IMR-90 (cell line): ENCODE data around the gene NFATC1. TPM values are rescaled to one million over a fixed set of nuclear protein-coding genes. Genes with fewer than 3 reads are reported as not detected.

ENCODE experiments used
- ATAC-seq: fragments of 200-7000 bp; cut with Tn5 transposase; 2 replicates; pipeline ENCODE4 v1.9.1; 2020; ENCODE audit warnings: low read depth, mild to moderate bottlenecking, moderate library complexity
- BruUV-seq: library from RNA; stranded (reverse); fragments of 400-500 nt; replicated peaks from 2 replicates; lab custom pipeline; 2021; lab: Mats Ljungman, UMichigan
- CTCF ChIA-PET: fragments of 300-600 bp; formaldehyde crosslinking; extraction: SDS; loops from one replicate; lab custom pipeline; 2021; ENCODE audit warnings: antibody characterized with exemption; lab: Yijun Ruan, JAX
- POLR2A ChIA-PET: fragments of 300-600 bp; sonication (Branson Sonifier 250); formaldehyde crosslinking; loops from one replicate; lab custom pipeline; 2022; ENCODE audit warnings: antibody characterized with exemption; ENCODE audit not compliant: unreplicated experiment; lab: Charles Lee
- DNase-seq: peaks from one replicate; pipeline ENCODE4 v3.0.0; 2013
- H2AFZ ChIP-seq: replicated peaks from 2 replicates; pipeline ENCODE3; 2013; ENCODE audit warnings: low read length, mild to moderate bottlenecking; ENCODE audit not compliant: poor library complexity
- H2AK5ac ChIP-seq: 2 replicates; pipeline ENCODE4 v1.6.1; 2013; ENCODE audit warnings: low read depth, low read length, inconsistent platforms
- H2AK9ac ChIP-seq: replicated peaks from 2 replicates; pipeline ENCODE3; 2013; ENCODE audit warnings: mild to moderate bottlenecking, low read depth, low read length, moderate library complexity; ENCODE audit not compliant: poor library complexity
- H2BK120ac ChIP-seq: 2 replicates; pipeline ENCODE4 v1.6.1; 2013; ENCODE audit warnings: low read depth, low read length, inconsistent platforms
- H2BK15ac ChIP-seq: 3 replicates; pipeline ENCODE4 v1.6.1; 2013; ENCODE audit warnings: low read depth, low read length, inconsistent platforms
- H2BK20ac ChIP-seq: 2 replicates; pipeline ENCODE4 v1.6.1; 2013; ENCODE audit warnings: low read depth, mild to moderate bottlenecking, inconsistent platforms, low read length, moderate library complexity
- H2BK5ac ChIP-seq: 2 replicates; pipeline ENCODE4 v1.6.1; 2013; ENCODE audit warnings: mild to moderate bottlenecking, low read depth, low read length, inconsistent platforms; ENCODE audit not compliant: poor library complexity, severe bottlenecking
- H3K14ac ChIP-seq: replicated peaks from 2 replicates; pipeline ENCODE4 v1.6.1; 2013; ENCODE audit warnings: low read depth, low read length, inconsistent platforms
- H3K18ac ChIP-seq: 2 replicates; pipeline ENCODE4 v1.6.1; 2013; ENCODE audit warnings: low read depth, low read length, control low read depth
- H3K23ac ChIP-seq: 2 replicates; pipeline ENCODE4 v1.6.1; 2013; ENCODE audit warnings: low read depth, low read length, inconsistent platforms
- H3K27ac ChIP-seq: 2 replicates; pipeline ENCODE4 v1.5.1; 2013; ENCODE audit warnings: mild to moderate bottlenecking, control low read depth, low read length; ENCODE audit not compliant: insufficient read depth
- H3K27me3 ChIP-seq: 2 replicates; pipeline ENCODE4 v1.6.1; 2013; ENCODE audit warnings: low read length; ENCODE audit not compliant: control insufficient read depth, insufficient read depth
- H3K36me3 ChIP-seq: 2 replicates; pipeline ENCODE4 v1.6.1; 2013; ENCODE audit warnings: low read length, mixed read lengths; ENCODE audit not compliant: control insufficient read depth, insufficient read depth
- H3K4ac ChIP-seq: 2 replicates; pipeline ENCODE4 v1.6.1; 2013; ENCODE audit warnings: low read depth, low read length, inconsistent platforms
- H3K4me1 ChIP-seq: 2 replicates; pipeline ENCODE4 v1.6.1; 2013; ENCODE audit warnings: low read length, mixed read lengths; ENCODE audit not compliant: control insufficient read depth, insufficient read depth
- H3K4me2 ChIP-seq: 2 replicates; pipeline ENCODE4 v1.6.1; 2013; ENCODE audit warnings: low read depth, mild to moderate bottlenecking, control low read depth, low read length, moderate library complexity
- H3K4me3 ChIP-seq: 2 replicates; pipeline ENCODE4 v1.5.1; 2013; ENCODE audit warnings: low read depth, mild to moderate bottlenecking, control low read depth, low read length, moderate library complexity; ENCODE audit not compliant: insufficient read depth
- H3K56ac ChIP-seq: 2 replicates; pipeline ENCODE4 v1.6.1; 2013; ENCODE audit warnings: low read length, inconsistent platforms; ENCODE audit not compliant: insufficient read depth; ENCODE audit errors: extremely low read depth
- H3K79me1 ChIP-seq, 2 experiments: 2 replicates each; pipeline ENCODE4 v1.6.1; 2013; ENCODE audit warnings: low read length in 2 of 2, inconsistent platforms in 1 of 2, low read depth in 1 of 2
- H3K9ac ChIP-seq: 2 replicates; pipeline ENCODE4 v1.6.1; 2013; ENCODE audit warnings: low read depth, low read length, control low read depth
- H3K9me1 ChIP-seq: 2 replicates; pipeline ENCODE4 v1.6.1; 2013; ENCODE audit warnings: low read length, inconsistent platforms; ENCODE audit not compliant: insufficient read depth
- H3K9me3 ChIP-seq: 2 replicates; pipeline ENCODE4 v1.6.1; 2013; ENCODE audit warnings: low read length; ENCODE audit not compliant: control insufficient read depth, insufficient read depth
- H4K20me1 ChIP-seq: 2 replicates; pipeline ENCODE4 v1.6.1; 2013; ENCODE audit warnings: low read length, inconsistent platforms; ENCODE audit not compliant: insufficient read depth
- H4K5ac ChIP-seq: 2 replicates; pipeline ENCODE4 v1.6.1; 2013; ENCODE audit warnings: mild to moderate bottlenecking, low read depth, low read length, control low read depth
- H4K8ac ChIP-seq, 2 experiments: 2 replicates each; pipeline ENCODE4 v1.6.1; 2013; ENCODE audit warnings: low read depth in 2 of 2, low read length in 2 of 2, control low read depth in 1 of 2, inconsistent platforms in 1 of 2
- H4K91ac ChIP-seq: 2 replicates; pipeline ENCODE4 v1.6.1; 2013; ENCODE audit warnings: low read depth, low read length, inconsistent platforms; ENCODE audit not compliant: insufficient read depth
- CEBPB ChIP-seq: IDR thresholded peaks from 2 replicates; pipeline ENCODE4 v1.6.1; 2012; ENCODE audit warnings: low read depth, low read length, improper control_type of control experiment
- MAZ ChIP-seq: IDR thresholded peaks from 2 replicates; pipeline ENCODE4 v1.6.1; 2012; ENCODE audit warnings: low read depth, mild to moderate bottlenecking, low read length, improper control_type of control experiment, moderate library complexity, borderline replicate concordance
- MXI1 ChIP-seq: IDR thresholded peaks from 2 replicates; pipeline ENCODE4 v1.6.1; 2012; ENCODE audit warnings: low read depth, mild to moderate bottlenecking, low read length, moderate library complexity, borderline replicate concordance
- NFE2L2 ChIP-seq: fragments of 150-350 bp; IDR thresholded peaks from 2 replicates; pipeline ENCODE4 v1.6.1; 2016; ENCODE audit warnings: low read depth, mild to moderate bottlenecking, low read length
- RCOR1 ChIP-seq: IDR thresholded peaks from 2 replicates; pipeline ENCODE4 v1.6.1; 2012; ENCODE audit warnings: mild to moderate bottlenecking, low read length, improper control_type of control experiment; ENCODE audit not compliant: insufficient replicate concordance
- SMC3 ChIP-seq: fragments of 150-350 bp; IDR thresholded peaks from 2 replicates; pipeline ENCODE4 v1.6.1; 2016; ENCODE audit warnings: low read depth, mild to moderate bottlenecking, antibody characterized with exemption, low read length, moderate library complexity
- WGBS, 2 experiments: methylation state at CpG; one replicate each; pipeline versions ENCODE4 v1.1.5 to v1.1.7; 2013; ENCODE audit warnings: missing lambda C conversion rate in 2 of 2; ENCODE audit not compliant: insufficient read length in 1 of 2; ENCODE audit errors: extremely low coverage in 2 of 2; 5-methylcytosine and 5-hydroxymethylcytosine counted together
- dilution Hi-C: fragments of 300-500 bp; cut with HindIII; formaldehyde crosslinking; loops from one replicate; pipeline ENCODE4 v1.14.3; 2018; ENCODE audit warnings: low sequenced_read_pairs; ENCODE audit not compliant: unreplicated experiment
- in situ Hi-C: fragments of 300-500 bp; cut with MboI; formaldehyde crosslinking; loops from 3 replicates; pipeline ENCODE4 v1.14.3; 2019; ENCODE audit warnings: low sequenced_read_pairs, inconsistent platforms, mixed read lengths
- intact Hi-C: fragments of 100-400 bp; cut with micrococcal nuclease; formaldehyde crosslinking; loops from 2 replicates; pipeline ENCODE4 v1.10.0; 2022
- polyA plus RNA-seq, 3 experiments: library from polyadenylated mRNA; depleted of rRNA; stranded (reverse); fragments of >200 nt; gene quantifications; 2 replicates each; pipeline ENCODE4 v1.2.3, GENCODE V29; 2012; ENCODE audit warnings: low replicate concordance in 1 of 3
- total RNA-seq: library from RNA; depleted of rRNA; stranded (reverse); fragments of >200 nt; gene quantifications from 2 replicates; pipeline ENCODE4 v1.2.3, GENCODE V29; 2012
- TF ChIP-seq, protein P1 (sequence below): fragments of 150-350 bp; IDR thresholded peaks from 2 replicates; pipeline ENCODE4 v1.6.1; 2016; ENCODE audit warnings: low read depth, mild to moderate bottlenecking, low read length, moderate library complexity, borderline replicate concordance
- TF ChIP-seq, protein P2 (sequence below): fragments of 150-350 bp; IDR thresholded peaks from 2 replicates; pipeline ENCODE4 v1.6.1; 2017; ENCODE audit warnings: mild to moderate bottlenecking, antibody characterized with exemption, low read length, low read depth

The NFATC1 gene
- total and polyA plus RNA-seq, 2 of the 4 experiments (the other 2 are of a cell fraction) = 0.36 to 1.8 TPM

DNA sequence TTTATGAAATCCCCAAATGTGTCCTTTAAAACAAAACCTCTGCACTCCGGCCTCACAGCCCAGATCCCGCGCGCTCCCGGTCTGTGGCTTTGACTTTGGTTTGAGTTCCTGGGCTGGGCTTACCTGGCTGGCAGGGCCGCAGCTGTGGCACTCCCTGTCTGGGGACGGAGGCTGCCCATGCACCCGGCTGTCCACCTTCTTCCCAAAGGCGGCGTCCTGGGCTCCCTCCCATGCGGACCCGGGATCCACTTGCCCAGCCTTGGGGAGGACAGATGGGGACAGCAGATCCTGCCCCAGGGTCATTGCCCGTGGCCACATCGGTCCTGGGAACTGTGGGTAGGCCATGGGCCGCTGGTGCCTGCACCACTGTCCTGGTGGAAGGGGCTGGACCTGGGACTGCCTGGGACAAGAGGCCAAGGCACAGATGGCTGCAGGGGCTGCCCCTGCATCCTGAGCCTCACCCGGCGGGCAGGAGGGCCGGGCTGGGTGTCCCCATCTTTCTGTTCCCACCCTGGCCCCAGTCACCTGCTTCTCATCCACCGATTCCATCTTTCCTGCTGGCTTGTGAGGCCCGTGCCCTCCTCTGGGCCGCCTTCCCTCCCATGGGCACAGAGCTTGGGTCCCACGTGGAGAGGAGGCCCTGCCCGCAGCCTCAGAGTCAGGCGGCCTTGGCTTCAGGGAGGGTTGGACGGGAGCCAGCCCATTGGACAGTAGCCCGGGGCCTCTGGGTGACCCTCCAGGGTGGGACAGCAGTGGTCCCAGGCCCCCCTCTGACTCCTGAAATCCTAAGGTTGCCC is 27.7 kb downstream of the NFATC1 start:
- TF ChIP-seq SMC3 (no peak), CEBPB (no peak), MAZ (no peak), MXI1 (no peak), NFE2L2 (no peak), RCOR1 (no peak)
- TF ChIP-seq, protein P1, sequence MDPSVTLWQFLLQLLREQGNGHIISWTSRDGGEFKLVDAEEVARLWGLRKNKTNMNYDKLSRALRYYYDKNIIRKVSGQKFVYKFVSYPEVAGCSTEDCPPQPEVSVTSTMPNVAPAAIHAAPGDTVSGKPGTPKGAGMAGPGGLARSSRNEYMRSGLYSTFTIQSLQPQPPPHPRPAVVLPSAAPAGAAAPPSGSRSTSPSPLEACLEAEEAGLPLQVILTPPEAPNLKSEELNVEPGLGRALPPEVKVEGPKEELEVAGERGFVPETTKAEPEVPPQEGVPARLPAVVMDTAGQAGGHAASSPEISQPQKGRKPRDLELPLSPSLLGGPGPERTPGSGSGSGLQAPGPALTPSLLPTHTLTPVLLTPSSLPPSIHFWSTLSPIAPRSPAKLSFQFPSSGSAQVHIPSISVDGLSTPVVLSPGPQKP = no peak
- TF ChIP-seq, protein P2, sequence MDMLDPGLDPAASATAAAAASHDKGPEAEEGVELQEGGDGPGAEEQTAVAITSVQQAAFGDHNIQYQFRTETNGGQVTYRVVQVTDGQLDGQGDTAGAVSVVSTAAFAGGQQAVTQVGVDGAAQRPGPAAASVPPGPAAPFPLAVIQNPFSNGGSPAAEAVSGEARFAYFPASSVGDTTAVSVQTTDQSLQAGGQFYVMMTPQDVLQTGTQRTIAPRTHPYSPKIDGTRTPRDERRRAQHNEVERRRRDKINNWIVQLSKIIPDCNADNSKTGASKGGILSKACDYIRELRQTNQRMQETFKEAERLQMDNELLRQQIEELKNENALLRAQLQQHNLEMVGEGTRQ = no peak
- H2AK5ac ChIP-seq = no peak overlapping the region
- no peak overlapping the region for H4K8ac ChIP-seq
- no peaks in the 10 kb centered on the region; the same call in 1 of the 2 replicates for H3K4me1 ChIP-seq
- CTCF ChIA-PET = no interaction called here
- no peaks in the 10 kb centered on the region for H3K27me3 ChIP-seq
- no peaks in the 10 kb centered on the region for H3K9me1 ChIP-seq
- no peak overlapping the region for H2BK15ac ChIP-seq
- H3K9ac ChIP-seq = no peak overlapping the region
- 96% methylated on average over 8 of the region's 26 CpGs; no CpG with 5 or more reads in 1 of the 2 experiments for WGBS, 2 experiments
- H3K36me3 ChIP-seq = peaks cover 4% of the 10 kb centered on the region; the same call in 1 of the 2 replicates
- H3K79me1 ChIP-seq = no peaks in the 10 kb centered on the region
- no peak overlapping the region for H2BK20ac ChIP-seq
- in situ Hi-C loops (no loop called here), intact Hi-C loops (no loop called here), dilution Hi-C loops (no loop called here)
- H3K4me3 ChIP-seq = no peak overlapping the region
- no peak overlapping the region for H3K14ac ChIP-seq
- H3K4ac ChIP-seq = no peak overlapping the region
- H2BK5ac ChIP-seq = no peak overlapping the region
- H4K5ac ChIP-seq = no peak overlapping the region
- H4K91ac ChIP-seq = no peak overlapping the region
- no peaks in the 10 kb centered on the region for H4K20me1 ChIP-seq
- ATAC-seq (no peak), DNase-seq (no peak)
- no peak overlapping the region for H2BK120ac ChIP-seq
- no peak overlapping the region for H3K56ac ChIP-seq
- no TSS peak for BruUV-seq
- no peak overlapping the region for H2AK9ac ChIP-seq
- no peak overlapping the region for H3K18ac ChIP-seq
- no peak overlapping the region for H3K4me2 ChIP-seq
- POLR2A ChIA-PET = no interaction called here
- no peak overlapping the region for H2AFZ ChIP-seq
- no peaks in the 10 kb centered on the region for H3K9me3 ChIP-seq
- no peak overlapping the region for H3K27ac ChIP-seq
- no peak overlapping the region for H3K23ac ChIP-seq
